SK-N-SH (cell line): Measurements from ENCODE around the gene GNAT1. TPM values are rescaled to one million over a fixed set of nuclear protein-coding genes. Genes with fewer than 3 reads are reported as not detected.

Source experiments
- CTCF ChIA-PET: fragments of 300-600, 350-600 bp; formaldehyde crosslinking; extraction: SDS; loops from one replicate; lab custom pipeline; 2021; lab: Yijun Ruan, JAX
- POLR2A ChIA-PET: fragments of 350-600 bp; sonication (Branson Sonifier 250); formaldehyde crosslinking; extraction: SDS; loops from one replicate; lab custom pipeline; 2020; ENCODE audit warnings: antibody characterized with exemption, inconsistent platforms; lab: Yijun Ruan, JAX
- DNase-seq: peaks from one replicate; pipeline ENCODE4 v3.0.0; 2012
- H2AFZ ChIP-seq: fragments of 200-600 bp; sonication (generic); 2 replicates; pipeline ENCODE4 v1.8.1; 2016; ENCODE audit warnings: antibody characterized with exemption, mild to moderate bottlenecking, low read depth
- H3F3A ChIP-seq: fragments of 200-600 bp; sonication (generic); replicated peaks from 2 replicates; pipeline ENCODE3; 2016; ENCODE audit warnings: antibody characterized with exemption, mild to moderate bottlenecking; ENCODE audit not compliant: insufficient read depth
- H3K27ac ChIP-seq, 2 experiments: fragments of 200-500 bp in 1 of 2; fragments of 200-600 bp in 1 of 2; sonication (Bioruptor generic) in 1 of 2; sonication (generic), shearing (Covaris generic) in 1 of 2; 2 replicates each; pipeline versions ENCODE4 v1.5.1 to v1.6.1; 2014 to 2016; ENCODE audit warnings: low read depth in 2 of 2, inconsistent platforms in 1 of 2, low read length in 1 of 2, mild to moderate bottlenecking in 1 of 2, mixed read lengths in 1 of 2
- H3K27me3 ChIP-seq: fragments of 200-600 bp; sonication (generic), shearing (Covaris generic); 2 replicates; pipeline ENCODE4 v1.6.1; 2016; ENCODE audit warnings: mixed run types; ENCODE audit not compliant: insufficient read depth
- H3K36me3 ChIP-seq, 2 experiments: fragments of 200-500 bp in 1 of 2; fragments of 200-600 bp in 1 of 2; sonication (Bioruptor generic) in 1 of 2; sonication (generic) in 1 of 2; replicated peaks in 1 of 2; 2 replicates each; pipeline versions ENCODE3 to v1.5.1; 2014 to 2016; ENCODE audit warnings: low read length in 1 of 2, mild to moderate bottlenecking in 1 of 2; ENCODE audit not compliant: insufficient read depth in 2 of 2, control insufficient read depth in 1 of 2
- H3K4me1 ChIP-seq, 2 experiments: fragments of 200-500 bp in 1 of 2; fragments of 200-600 bp in 1 of 2; sonication (Bioruptor generic) in 1 of 2; sonication (generic), shearing (Covaris generic) in 1 of 2; 2 replicates each; pipeline versions ENCODE4 v1.5.1 to v1.6.1; 2014 to 2016; ENCODE audit warnings: low read depth in 1 of 2, low read length in 1 of 2, mixed run types in 1 of 2; ENCODE audit not compliant: insufficient read depth in 2 of 2, control insufficient read depth in 1 of 2
- H3K4me2 ChIP-seq: fragments of 200-600 bp; sonication (generic), shearing (Covaris generic); 2 replicates; pipeline ENCODE4 v1.6.1; 2017; ENCODE audit warnings: mixed run types
- H3K4me3 ChIP-seq, 2 experiments: fragments of 200-500 bp in 1 of 2; fragments of 200-600 bp in 1 of 2; sonication (Bioruptor generic) in 1 of 2; sonication (generic), shearing (Covaris generic) in 1 of 2; 2 replicates each; pipeline versions ENCODE4 v1.5.1 to v1.8.1; 2014 to 2016; ENCODE audit warnings: low read depth in 2 of 2, inconsistent platforms in 1 of 2, low read length in 1 of 2, mild to moderate bottlenecking in 1 of 2, mixed read lengths in 1 of 2, moderate library complexity in 1 of 2
- H3K79me2 ChIP-seq: fragments of 200-600 bp; sonication (generic); 2 replicates; pipeline ENCODE4 v1.8.1; 2017; ENCODE audit warnings: mild to moderate bottlenecking; ENCODE audit not compliant: insufficient read depth
- H3K9ac ChIP-seq: fragments of 200-600 bp; sonication (generic); 2 replicates; pipeline ENCODE4 v1.6.1; 2017; ENCODE audit warnings: mixed run types
- H3K9me2 ChIP-seq: fragments of 200-600 bp; sonication (generic); 2 replicates; pipeline ENCODE4 v1.6.1; 2017; ENCODE audit warnings: mixed run types
- H3K9me3 ChIP-seq: fragments of 200-600 bp; sonication (generic); 2 replicates; pipeline ENCODE4 v1.6.1; 2017; ENCODE audit warnings: mixed run types, mild to moderate bottlenecking, moderate library complexity
- H4K20me1 ChIP-seq: fragments of 200-600 bp; sonication (generic); 2 replicates; pipeline ENCODE4 v1.6.1; 2017; ENCODE audit warnings: mild to moderate bottlenecking, mixed run types; ENCODE audit not compliant: insufficient read depth
- CHD2 ChIP-seq: fragments of 150-350 bp; IDR thresholded peaks from 2 replicates; pipeline ENCODE4 v1.6.1; 2018; ENCODE audit warnings: low read length; ENCODE audit not compliant: partially characterized antibody
- EP300 ChIP-seq, 2 experiments: IDR thresholded peaks; 2 replicates each; pipeline versions ENCODE4 v1.4.0 to v1.6.1; 2012; ENCODE audit warnings: borderline replicate concordance in 1 of 2, low read depth in 1 of 2, low read length in 1 of 2
- FOXJ3 ChIP-seq: sonication (generic); formaldehyde crosslinking; IDR thresholded peaks from 2 replicates; pipeline ENCODE4 v1.5.1; 2020; ENCODE audit warnings: mild to moderate bottlenecking, missing genetic modification reagents
- FOXM1 ChIP-seq: IDR thresholded peaks from 2 replicates; pipeline ENCODE4 v1.4.0; 2012; ENCODE audit warnings: low read depth, mild to moderate bottlenecking
- GABPA ChIP-seq: IDR thresholded peaks from 2 replicates; pipeline ENCODE4 v1.4.0; 2012; ENCODE audit warnings: low read depth, mild to moderate bottlenecking
- GATA2 ChIP-seq: sonication (generic); formaldehyde crosslinking; IDR thresholded peaks from 2 replicates; pipeline ENCODE4 v1.5.0; 2020; ENCODE audit warnings: mild to moderate bottlenecking, missing genetic modification reagents
- MEF2A ChIP-seq: IDR thresholded peaks from 2 replicates; pipeline ENCODE4 v1.4.0; 2012; ENCODE audit warnings: low read depth, borderline replicate concordance
- NRF1 ChIP-seq: IDR thresholded peaks from 2 replicates; pipeline ENCODE4 v1.6.1; 2012; ENCODE audit warnings: low read depth, mild to moderate bottlenecking, low read length
- POLR2AphosphoS5 ChIP-seq: IDR thresholded peaks from 2 replicates; pipeline ENCODE4 v1.6.1; 2012; ENCODE audit warnings: low read depth, low read length
- RCOR1 ChIP-seq: fragments of 150-350 bp; IDR thresholded peaks from 2 replicates; pipeline ENCODE4 v1.6.1; 2017; ENCODE audit warnings: antibody characterized with exemption, low read length
- RFX5 ChIP-seq: IDR thresholded peaks from 2 replicates; pipeline ENCODE4 v1.6.1; 2012; ENCODE audit warnings: mild to moderate bottlenecking, improper control_type of control experiment, low read length
- RXRA ChIP-seq: IDR thresholded peaks from 2 replicates; pipeline ENCODE4 v1.4.0; 2012; ENCODE audit warnings: low read depth, mild to moderate bottlenecking, borderline replicate concordance
- SMC3 ChIP-seq: IDR thresholded peaks from 2 replicates; pipeline ENCODE4 v1.6.1; 2012; ENCODE audit warnings: low read depth, low read length, improper control_type of control experiment
- TCF12 ChIP-seq: IDR thresholded peaks from 2 replicates; pipeline ENCODE4 v1.4.0; 2012
- TEAD4 ChIP-seq: IDR thresholded peaks from 2 replicates; pipeline ENCODE4 v1.4.0; 2012; ENCODE audit warnings: mild to moderate bottlenecking, borderline replicate concordance; ENCODE audit not compliant: insufficient read depth
- YY1 ChIP-seq: IDR thresholded peaks from 2 replicates; pipeline ENCODE4 v1.4.0; 2012; ENCODE audit warnings: low read depth, mild to moderate bottlenecking
- WGBS: methylation state at CpG from one replicate; pipeline ENCODE4 v1.1.6; 2017; ENCODE audit warnings: low lambda C conversion rate; 5-methylcytosine and 5-hydroxymethylcytosine counted together
- polyA plus RNA-seq, 3 experiments: library from polyadenylated mRNA; depleted of rRNA; stranded (reverse); fragments of >200 nt; gene quantifications; 2 replicates each; pipeline ENCODE4 v1.2.3, GENCODE V29; 2012
- TF ChIP-seq, protein P1 (sequence below): fragments of 200-600 bp; sonication (generic); IDR thresholded peaks from 2 replicates; pipeline ENCODE4 v1.6.1; 2017; ENCODE audit warnings: antibody characterized with exemption, mild to moderate bottlenecking, moderate library complexity
- TF ChIP-seq, protein P2 (sequence below): IDR thresholded peaks from 2 replicates; pipeline ENCODE4 v1.4.0; 2012; ENCODE audit warnings: low read depth, borderline replicate concordance
- TF ChIP-seq, protein P3 (sequence below): IDR thresholded peaks from 2 replicates; pipeline ENCODE4 v1.4.0; 2012; ENCODE audit warnings: low read depth

Gene GNAT1
- polyA plus RNA-seq, 1 of the 3 experiments (the other 2 are of a cell fraction): not detected

DNA sequence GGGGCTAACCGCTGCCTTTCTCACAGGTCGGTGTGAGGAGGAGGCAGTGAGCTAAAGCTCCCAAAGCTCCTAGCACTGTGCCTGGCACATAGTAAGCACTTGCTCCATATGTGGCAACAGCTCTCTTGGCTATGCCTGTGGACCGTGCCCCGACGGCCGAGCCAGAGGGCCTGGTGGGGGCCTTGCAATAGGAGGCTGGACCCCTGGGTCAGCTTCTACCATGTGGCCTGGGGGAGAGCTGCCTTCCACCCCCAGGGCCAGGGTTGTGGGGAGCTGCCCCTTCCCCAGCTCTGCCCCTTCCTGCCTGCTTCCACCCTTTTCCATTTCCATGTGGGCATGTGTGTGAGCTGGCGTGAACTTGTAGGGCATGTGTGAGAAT lies 16.9 kb upstream of the GNAT1 start:
- H3F3A ChIP-seq: no peaks in the 10 kb centered on the region
- no peak overlapping the region for H3K27ac ChIP-seq
- TF ChIP-seq FOXM1: no peak
- TF ChIP-seq EP300 (IDR thresholded peaks at IDR 0.05; ENCODE audit: borderline replicate concordance in 1 of 2, low read depth in 1 of 2, low read length in 1 of 2): no peak
- no peak for TF ChIP-seq YY1
- TF ChIP-seq, protein P1, sequence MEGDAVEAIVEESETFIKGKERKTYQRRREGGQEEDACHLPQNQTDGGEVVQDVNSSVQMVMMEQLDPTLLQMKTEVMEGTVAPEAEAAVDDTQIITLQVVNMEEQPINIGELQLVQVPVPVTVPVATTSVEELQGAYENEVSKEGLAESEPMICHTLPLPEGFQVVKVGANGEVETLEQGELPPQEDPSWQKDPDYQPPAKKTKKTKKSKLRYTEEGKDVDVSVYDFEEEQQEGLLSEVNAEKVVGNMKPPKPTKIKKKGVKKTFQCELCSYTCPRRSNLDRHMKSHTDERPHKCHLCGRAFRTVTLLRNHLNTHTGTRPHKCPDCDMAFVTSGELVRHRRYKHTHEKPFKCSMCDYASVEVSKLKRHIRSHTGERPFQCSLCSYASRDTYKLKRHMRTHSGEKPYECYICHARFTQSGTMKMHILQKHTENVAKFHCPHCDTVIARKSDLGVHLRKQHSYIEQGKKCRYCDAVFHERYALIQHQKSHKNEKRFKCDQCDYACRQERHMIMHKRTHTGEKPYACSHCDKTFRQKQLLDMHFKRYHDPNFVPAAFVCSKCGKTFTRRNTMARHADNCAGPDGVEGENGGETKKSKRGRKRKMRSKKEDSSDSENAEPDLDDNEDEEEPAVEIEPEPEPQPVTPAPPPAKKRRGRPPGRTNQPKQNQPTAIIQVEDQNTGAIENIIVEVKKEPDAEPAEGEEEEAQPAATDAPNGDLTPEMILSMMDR: no peak
- no peak for TF ChIP-seq GABPA
- TF ChIP-seq TEAD4: no peak
- TF ChIP-seq, protein P2, sequence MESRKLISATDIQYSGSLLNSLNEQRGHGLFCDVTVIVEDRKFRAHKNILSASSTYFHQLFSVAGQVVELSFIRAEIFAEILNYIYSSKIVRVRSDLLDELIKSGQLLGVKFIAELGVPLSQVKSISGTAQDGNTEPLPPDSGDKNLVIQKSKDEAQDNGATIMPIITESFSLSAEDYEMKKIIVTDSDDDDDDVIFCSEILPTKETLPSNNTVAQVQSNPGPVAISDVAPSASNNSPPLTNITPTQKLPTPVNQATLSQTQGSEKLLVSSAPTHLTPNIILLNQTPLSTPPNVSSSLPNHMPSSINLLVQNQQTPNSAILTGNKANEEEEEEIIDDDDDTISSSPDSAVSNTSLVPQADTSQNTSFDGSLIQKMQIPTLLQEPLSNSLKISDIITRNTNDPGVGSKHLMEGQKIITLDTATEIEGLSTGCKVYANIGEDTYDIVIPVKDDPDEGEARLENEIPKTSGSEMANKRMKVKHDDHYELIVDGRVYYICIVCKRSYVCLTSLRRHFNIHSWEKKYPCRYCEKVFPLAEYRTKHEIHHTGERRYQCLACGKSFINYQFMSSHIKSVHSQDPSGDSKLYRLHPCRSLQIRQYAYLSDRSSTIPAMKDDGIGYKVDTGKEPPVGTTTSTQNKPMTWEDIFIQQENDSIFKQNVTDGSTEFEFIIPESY: no peak
- TF ChIP-seq NRF1: no peak
- TF ChIP-seq CHD2: no peak
- TF ChIP-seq MEF2A: no peak
- TF ChIP-seq TCF12: no peak
- no peak for TF ChIP-seq POLR2AphosphoS5
- no peak for TF ChIP-seq RFX5
- TF ChIP-seq FOXJ3: no peak
- TF ChIP-seq SMC3: no peak
- TF ChIP-seq RXRA: no peak
- TF ChIP-seq RCOR1: no peak
- TF ChIP-seq, protein P3, sequence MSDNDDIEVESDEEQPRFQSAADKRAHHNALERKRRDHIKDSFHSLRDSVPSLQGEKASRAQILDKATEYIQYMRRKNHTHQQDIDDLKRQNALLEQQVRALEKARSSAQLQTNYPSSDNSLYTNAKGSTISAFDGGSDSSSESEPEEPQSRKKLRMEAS: no peak
- no peak for TF ChIP-seq GATA2 (CRISPR knock-in tag)
- TF ChIP-seq, all 33 proteins: peak for 0
- Histone ChIP-seq H3K9ac (no peak overlapping the region), H3K9me3 (no peaks in the 10 kb centered on the region), H3K9me2 (no peaks in the 10 kb centered on the region), H4K20me1 (no peaks in the 10 kb centered on the region), H3K4me2 (no peak overlapping the region), H3K27me3 (no peaks in the 10 kb centered on the region), H3K79me2 (peaks cover 12% of the 10 kb centered on the region; the same call in 1 of the 2 replicates), H3K4me1 (peaks cover 5 to 16% of the 10 kb centered on the region in 2 experiments; a peak in 3 of 4 replicates), H2AFZ (no peak overlapping the region), H3K4me3 (no peak overlapping the region), H3K36me3 (peaks cover under 1 to 5% of the 10 kb centered on the region in 2 experiments)
- CTCF ChIA-PET: interaction anchor here (1.1 to 23.1 kb wide), 4 partner anchors 9 to 53 kb away, joined by 3 to 684 read pairs (median 10); partner anchors contain the start of gene GNAT1
- DNase-seq: no peak
- 100% methylated on average over 3 of the region's 7 CpGs for WGBS
- POLR2A ChIA-PET: no interaction called here
